ENCODE results near the gene PPP4R3A. TPM values are rescaled to one million over a fixed set of nuclear protein-coding genes. Genes with fewer than 3 reads are reported as not detected.

Gene PPP4R3A
- total RNA-seq, 1 donor from 2014 or later = 111 TPM

- H3K27me3 Mint-ChIP-seq = no peaks in the 10 kb centered on the region
- no peak overlapping the region for H3K4me3 Mint-ChIP-seq
- H3K27ac Mint-ChIP-seq = no peak overlapping the region
- H3K9me3 Mint-ChIP-seq = no peaks in the 10 kb centered on the region
- TF ChIP-seq CTCF (conservative IDR thresholded peaks at IDR 0.05) = no peak
- H3K36me3 Mint-ChIP-seq = no peaks in the 10 kb centered on the region
- no peaks in the 10 kb centered on the region for H3K4me1 Mint-ChIP-seq (ENCODE audit: unreplicated experiment)
- DNase-seq (ENCODE audit: extremely low spot score, unreplicated experiment) = no peak
These were observed 85.1 kb downstream of the PPP4R3A start for GRCh38 chr14:91424813-91425530.

GRCh38 chr14:91420686-91421085, 89.4 kb downstream of the PPP4R3A start:
- TF ChIP-seq CTCF (conservative IDR thresholded peaks at IDR 0.05) = no peak
- Mint-ChIP-seq H3K4me3 (no peak overlapping the region), H3K27ac (no peak overlapping the region), H3K4me1 (ENCODE audit: unreplicated experiment) (peaks cover 19% of the 10 kb centered on the region), H3K9me3 (no peaks in the 10 kb centered on the region), H3K27me3 (peaks cover 17% of the 10 kb centered on the region), H3K36me3 (no peaks in the 10 kb centered on the region)
- peak; percentile 31 for DNase-seq (ENCODE audit: extremely low spot score, unreplicated experiment)

GRCh38 chr14:91419451-91419850, 90.7 kb downstream of the PPP4R3A start:
- Mint-ChIP-seq H3K4me1 (ENCODE audit: unreplicated experiment) (peaks cover 27% of the 10 kb centered on the region), H3K4me3 (peak overlapping the region; percentile 78), H3K9me3 (no peaks in the 10 kb centered on the region), H3K27me3 (peaks cover 17% of the 10 kb centered on the region), H3K27ac (no peak overlapping the region), H3K36me3 (peaks cover 2% of the 10 kb centered on the region)
- DNase-seq (ENCODE audit: extremely low spot score, unreplicated experiment) = no peak
- TF ChIP-seq CTCF (conservative IDR thresholded peaks at IDR 0.05) = no peak

- Mint-ChIP-seq H3K27ac (peak overlapping the region; percentile 62), H3K9me3 (no peaks in the 10 kb centered on the region), H3K4me3 (peak overlapping the region; percentile 78), H3K27me3 (peaks cover 17% of the 10 kb centered on the region), H3K4me1 (ENCODE audit: unreplicated experiment) (peaks cover 28% of the 10 kb centered on the region), H3K36me3 (peaks cover 3% of the 10 kb centered on the region)
- no peak for DNase-seq (ENCODE audit: extremely low spot score, unreplicated experiment)
- peak; percentile 42 for TF ChIP-seq CTCF (conservative IDR thresholded peaks at IDR 0.05)
These were observed 91.1 kb downstream of the PPP4R3A start for GRCh38 chr14:91419044-91419397.

GRCh38 chr14:91418387-91419043, 91.6 kb downstream of the PPP4R3A start:
- Mint-ChIP-seq H3K9me3 (no peaks in the 10 kb centered on the region), H3K4me3 (peak overlapping the region; percentile 78), H3K36me3 (peaks cover 3% of the 10 kb centered on the region), H3K4me1 (ENCODE audit: unreplicated experiment) (peaks cover 32% of the 10 kb centered on the region), H3K27ac (peak overlapping the region; percentile 62), H3K27me3 (peaks cover 17% of the 10 kb centered on the region)
- peak; percentile 95 for TF ChIP-seq CTCF (conservative IDR thresholded peaks at IDR 0.05)
- peak; percentile 82 for DNase-seq (ENCODE audit: extremely low spot score, unreplicated experiment)

Data from type B pancreatic cell (in vitro differentiated cells).